ENCODE data around the gene ADAMTS15.

ADAMTS15 gene

GRCh38 chr11:130516554-130517505 lies 68.4 kb downstream of the ADAMTS15 start:
- no peak for DNase-seq

DNA sequence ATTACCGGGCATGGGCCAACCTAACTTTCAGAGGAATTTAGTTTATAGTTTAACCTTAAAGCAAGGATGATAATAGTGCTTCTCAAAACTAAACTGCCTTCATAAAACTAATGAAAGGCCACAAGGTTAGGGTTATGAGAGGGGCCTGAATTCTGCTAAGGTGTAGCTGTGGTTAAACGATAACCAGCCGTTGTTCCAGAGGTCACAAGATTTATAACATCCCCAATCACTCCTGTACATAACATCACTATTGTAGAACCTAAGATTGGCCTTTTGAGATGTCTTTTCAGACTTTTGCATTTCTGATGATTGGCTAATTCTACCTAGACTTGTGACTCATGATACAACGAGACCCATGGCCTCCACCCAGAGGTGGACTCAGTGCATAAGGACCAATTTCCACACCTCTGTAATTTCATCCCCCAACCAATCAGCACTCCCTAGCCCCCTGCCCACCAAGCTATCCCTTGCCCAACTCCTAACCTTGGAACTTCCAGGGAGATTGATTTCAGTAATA lies 69.8 kb downstream of the ADAMTS15 start:
- DNase-seq: no peak

DNA sequence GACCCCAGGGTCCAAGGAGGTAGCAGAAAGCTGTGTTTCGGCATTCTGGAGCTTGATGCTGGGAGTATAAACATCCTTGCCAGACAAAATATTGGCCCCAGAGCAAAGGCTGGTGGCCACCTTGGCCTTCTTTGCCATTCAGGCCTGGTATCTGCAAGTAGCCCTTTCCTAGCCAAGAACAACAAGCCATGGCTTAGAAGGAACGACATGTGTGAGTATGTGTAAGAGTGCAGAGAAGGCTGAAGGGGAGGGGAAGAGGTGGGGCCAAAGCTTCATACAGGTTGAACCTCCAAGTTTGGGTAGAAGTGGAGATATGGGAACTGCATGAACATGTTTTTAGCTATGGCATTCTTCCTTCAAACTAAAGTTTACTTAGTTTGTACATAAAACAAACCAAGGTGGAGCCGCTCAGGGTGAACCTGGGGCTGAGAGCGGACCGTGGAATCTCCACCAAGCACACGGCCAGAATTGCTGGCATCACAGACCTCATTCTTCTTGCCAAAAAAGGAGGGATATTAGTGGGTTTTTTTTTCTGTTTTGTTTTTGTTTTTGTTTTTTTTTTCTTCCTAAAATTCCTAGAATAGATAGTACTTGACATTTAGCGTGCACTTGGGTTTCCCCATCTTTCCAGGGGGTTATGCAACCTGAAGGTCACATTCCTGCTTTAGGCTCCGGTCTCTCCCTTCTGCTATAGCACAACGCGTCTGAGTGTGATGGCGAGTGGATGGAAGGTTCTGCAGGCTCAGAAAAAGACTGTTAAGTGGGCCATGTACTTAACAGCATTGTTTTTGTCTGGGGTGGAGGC lies 70.9 kb downstream of the ADAMTS15 start:
- DNase-seq: no peak

DNA sequence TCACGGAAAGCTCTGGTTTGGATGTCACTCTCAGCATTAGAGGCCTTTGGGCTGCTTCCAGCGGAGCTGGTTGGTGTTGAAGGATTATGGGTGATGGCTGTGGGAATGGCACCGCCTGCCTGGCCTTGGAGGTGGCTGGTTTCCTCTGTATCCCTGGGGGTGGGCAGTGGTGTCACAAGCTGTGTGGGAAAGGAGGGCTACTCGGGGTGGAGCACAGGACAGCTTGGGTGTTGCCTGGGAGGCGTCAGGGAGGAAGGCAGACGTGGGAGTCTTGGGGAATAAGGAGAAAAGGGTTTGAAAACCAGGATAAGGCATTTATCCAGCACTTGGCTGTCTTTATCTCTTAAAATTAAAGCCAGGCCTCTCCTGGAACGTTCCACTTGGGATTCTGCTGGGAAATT lies 71.8 kb downstream of the ADAMTS15 start:
- no peak for DNase-seq

DNA sequence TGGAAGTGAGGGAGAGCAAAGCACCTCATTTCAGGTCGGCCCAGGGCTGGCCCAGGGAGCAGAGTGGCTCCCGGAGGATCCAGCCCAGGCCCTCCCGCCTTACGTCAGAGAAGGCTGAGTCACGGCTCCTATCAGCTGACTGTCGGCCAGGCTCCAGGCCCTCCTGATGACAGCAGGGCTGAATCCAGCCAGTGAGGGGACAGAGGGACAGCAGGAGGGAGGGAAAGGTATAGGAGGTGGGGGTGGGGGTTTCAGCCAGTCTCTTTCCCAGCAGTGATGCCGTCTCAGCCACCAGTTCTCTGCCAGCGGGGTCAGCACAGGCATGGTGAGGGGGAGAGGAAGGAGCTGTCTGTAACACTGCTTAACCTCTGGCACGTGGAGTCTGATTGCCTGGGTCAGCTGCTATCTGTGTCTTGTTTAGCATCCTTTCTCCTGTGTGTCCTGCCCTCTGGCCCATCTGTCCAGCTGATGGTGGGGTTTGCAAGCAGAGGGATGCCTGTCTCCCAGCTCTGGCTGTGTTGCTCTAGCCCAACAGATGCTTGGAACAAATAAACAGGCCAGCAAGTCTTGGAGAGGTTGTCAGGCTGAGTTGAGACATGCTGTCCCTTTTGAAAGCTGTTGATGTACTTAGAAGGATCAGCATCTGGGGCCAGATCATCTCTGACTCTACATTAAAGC lies 74.0 kb downstream of the ADAMTS15 start:
- DNase-seq: peak; percentile 67

GRCh38 chr11:130523166-130523565 lies 74.7 kb downstream of the ADAMTS15 start:
- no peak for DNase-seq

GRCh38 chr11:130523609-130524008 lies 75.2 kb downstream of the ADAMTS15 start:
- no peak for DNase-seq

GRCh38 chr11:130524132-130524790 lies 75.8 kb downstream of the ADAMTS15 start:
- DNase-seq: no peak

DNA sequence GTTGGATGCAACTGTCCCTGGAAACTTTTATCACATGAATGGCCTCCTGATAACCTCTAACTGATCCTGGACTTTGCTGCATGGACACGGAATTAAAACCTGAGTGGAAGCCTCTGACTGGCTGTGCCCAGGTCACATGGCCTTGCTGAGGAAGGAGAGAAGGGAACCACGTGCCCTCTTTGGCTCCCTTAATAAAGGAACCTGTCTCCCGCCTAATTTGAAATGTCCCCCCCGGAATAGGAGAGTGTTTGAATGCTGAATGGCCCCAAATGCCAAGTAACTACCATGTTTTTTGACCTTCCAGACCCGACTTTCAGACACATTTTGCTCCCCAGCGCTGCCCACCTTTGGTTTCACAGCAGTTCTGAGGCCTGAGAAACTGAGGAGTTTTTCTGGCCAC lies 76.9 kb downstream of the ADAMTS15 start:
- DNase-seq: no peak
